MG63 (cell line): ENCODE data around the gene GUK1. TPM values are rescaled to one million over a fixed set of nuclear protein-coding genes. Genes with fewer than 3 reads are reported as not detected.

ENCODE experiments used
- DNase-seq: peaks from one replicate; pipeline ENCODE4 v3.0.0-alpha.2; 2020
- H3K27me3 ChIP-seq: fragments of 250-450 bp; sonication (Bioruptor Pico); 2 replicates; pipeline ENCODE4 v1.5.1; 2020; ENCODE audit warnings: mild to moderate bottlenecking, moderate library complexity
- H3K36me3 ChIP-seq: fragments of 250-450 bp; sonication (Bioruptor Pico); 2 replicates; pipeline ENCODE4 v1.5.1; 2020; ENCODE audit warnings: mild to moderate bottlenecking, moderate library complexity
- H3K4me3 ChIP-seq: fragments of 250-450 bp; sonication (Bioruptor Pico); 2 replicates; pipeline ENCODE4 v1.5.1; 2020; ENCODE audit warnings: mild to moderate bottlenecking, moderate library complexity
- H3K9me3 ChIP-seq: fragments of 250-450 bp; sonication (Bioruptor Pico); 2 replicates; pipeline ENCODE4 v1.5.1; 2020; ENCODE audit warnings: mild to moderate bottlenecking, moderate library complexity
- total RNA-seq: library from RNA; depleted of rRNA; stranded (reverse); fragments of >200 nt; shearing (Covaris generic); gene quantifications from 2 replicates; pipeline ENCODE4 v1.2.3, GENCODE V29; 2014; ENCODE audit warnings: low replicate concordance

GUK1 gene
- total RNA-seq, 1 experiment from 2014 or later, result 425 TPM

DNA sequence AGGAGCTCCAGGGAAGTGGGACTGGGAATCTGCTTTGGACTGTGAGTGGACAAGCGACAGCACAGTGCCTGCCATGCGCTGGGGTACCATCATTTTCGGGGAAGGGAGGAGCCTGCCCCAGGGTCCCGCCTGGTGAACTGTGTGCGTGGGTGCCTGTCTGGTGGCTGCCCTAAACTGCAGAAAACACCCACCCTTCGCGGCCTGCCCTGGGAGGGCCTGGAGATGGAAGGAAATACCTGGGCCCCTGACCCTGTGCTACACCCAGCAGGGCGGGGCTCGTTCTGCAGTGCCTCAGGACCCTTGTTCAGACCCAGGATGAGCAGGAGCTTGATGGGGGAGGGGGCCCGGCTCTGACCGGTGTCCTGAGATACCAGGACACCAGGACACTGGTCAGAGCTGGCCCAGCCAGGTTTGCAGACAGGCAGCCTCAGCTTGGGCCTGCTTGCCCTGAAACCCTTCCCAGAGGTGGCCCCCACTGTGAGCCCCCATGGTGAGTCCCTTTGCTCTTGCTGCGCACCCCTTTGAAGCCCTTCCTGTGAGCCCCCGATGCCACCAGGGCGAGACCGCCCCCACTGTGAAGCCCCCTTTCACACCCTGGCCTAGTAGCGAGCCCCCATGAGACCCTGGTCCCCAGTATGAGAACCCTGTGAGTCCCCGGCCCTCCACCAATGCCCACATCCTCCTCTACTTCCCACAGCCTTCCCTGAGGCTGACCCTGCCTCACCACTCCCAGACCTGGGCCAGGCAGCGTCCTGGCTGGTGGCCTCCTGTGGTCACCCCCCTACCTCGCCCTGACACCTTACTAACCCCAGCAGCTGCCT, 12.2 kb downstream of the GUK1 start:
- DNase-seq, result no peak
- Histone ChIP-seq H3K4me3 (no peak overlapping the region), H3K27me3 (no peaks in the 10 kb centered on the region), H3K9me3 (no peaks in the 10 kb centered on the region), H3K36me3 (peaks cover 27% of the 10 kb centered on the region)

DNA sequence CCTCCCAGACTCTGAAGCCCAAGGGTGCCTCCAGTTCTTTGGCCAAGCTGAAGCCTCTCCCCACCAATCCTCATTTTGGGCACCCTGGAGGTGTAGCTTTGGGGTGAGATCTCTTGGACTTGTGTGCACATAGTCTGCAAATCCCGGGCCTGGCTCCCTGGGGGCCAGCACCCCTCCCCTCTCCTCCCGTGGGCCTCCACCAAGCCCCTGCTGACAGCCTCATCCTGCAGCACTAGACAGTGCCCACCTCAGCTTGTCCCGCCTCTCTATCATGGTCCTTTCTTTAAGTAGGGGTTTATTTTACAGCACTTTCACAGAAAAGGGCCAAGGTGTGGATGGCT, 12.8 kb downstream of the GUK1 start:
- Histone ChIP-seq H3K4me3 (no peak overlapping the region), H3K36me3 (peaks cover 22% of the 10 kb centered on the region), H3K27me3 (no peaks in the 10 kb centered on the region), H3K9me3 (no peaks in the 10 kb centered on the region)
- DNase-seq, result no peak

DNA sequence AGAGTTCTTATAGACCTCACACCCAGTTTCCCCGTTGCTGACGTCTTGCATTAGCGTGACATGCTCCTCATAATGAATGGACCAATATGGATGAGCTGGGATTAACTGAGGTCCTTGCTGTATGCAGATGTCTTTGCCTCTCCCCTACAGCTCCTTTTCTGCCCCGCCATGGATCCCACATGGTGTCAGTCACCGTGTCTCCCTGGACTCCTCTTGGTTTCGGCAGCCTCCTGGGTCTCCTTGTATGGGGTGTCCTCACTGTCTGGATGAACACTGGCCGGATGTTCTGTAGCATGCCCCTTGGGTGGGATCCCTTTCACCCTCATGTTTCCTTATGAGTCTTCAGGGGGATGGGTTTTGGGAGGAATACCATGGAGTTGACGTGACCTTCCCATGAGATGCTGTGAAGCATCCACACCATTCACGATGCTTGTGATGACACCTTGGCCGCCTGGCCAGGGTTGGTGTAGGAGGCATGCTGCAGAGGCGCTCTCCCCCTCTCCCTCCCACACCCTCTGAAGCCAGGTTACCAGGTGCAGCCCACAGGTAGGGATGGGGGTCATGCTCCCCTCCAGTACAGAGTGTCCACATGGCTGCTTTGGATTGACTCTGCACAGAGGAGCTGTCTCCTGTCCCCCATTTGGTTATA, 14.1 kb downstream of the GUK1 start:
- DNase-seq, result no peak
- H3K36me3 ChIP-seq, result peaks cover 10% of the 10 kb centered on the region
- no peaks in the 10 kb centered on the region for H3K27me3 ChIP-seq

DNA sequence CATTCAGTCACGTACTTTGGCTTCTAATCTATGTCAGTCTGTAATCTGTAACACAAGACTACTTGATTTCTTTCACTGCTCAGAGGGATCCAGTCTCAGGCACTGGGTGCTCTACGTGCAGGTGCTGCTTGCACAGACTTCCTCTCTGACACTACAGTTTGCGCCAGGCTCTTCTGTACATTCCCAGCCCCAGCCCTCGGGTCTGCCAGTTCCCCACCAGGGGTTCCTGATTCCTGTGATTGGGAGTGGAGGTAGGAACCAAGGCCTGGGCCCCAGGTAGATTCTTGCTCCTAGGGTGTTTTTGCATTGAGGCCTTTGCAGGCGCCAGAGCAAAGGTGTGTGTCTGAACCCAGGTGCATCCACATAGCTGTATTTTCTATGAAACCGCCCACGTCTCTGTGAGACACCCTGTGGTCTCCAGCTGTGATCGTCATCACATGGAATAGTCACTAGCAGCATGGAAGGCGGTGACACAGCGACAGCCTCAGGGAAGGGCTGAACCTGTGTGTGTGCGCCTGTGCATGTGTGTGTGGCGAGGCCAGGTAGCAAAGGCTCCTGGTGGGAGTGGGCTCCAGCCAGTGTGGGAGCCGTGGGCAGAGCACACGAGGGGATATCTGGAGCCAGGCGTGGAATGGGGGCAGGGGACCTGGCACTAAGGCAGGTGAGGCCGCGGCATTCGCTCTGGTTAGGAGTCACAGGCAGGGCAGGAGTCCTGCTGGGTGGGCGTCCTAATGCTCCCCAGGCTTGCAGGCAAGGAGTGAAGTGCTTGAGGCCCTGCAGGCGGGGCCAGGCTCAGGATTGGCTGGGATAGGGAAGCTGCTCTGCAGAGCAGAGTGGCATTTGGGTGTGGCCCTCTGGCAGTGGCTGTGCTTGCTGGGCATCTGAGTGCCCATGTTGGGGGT, 14.8 kb downstream of the GUK1 start:
- Histone ChIP-seq H3K36me3 (peaks cover 2% of the 10 kb centered on the region; the same call in 1 of the 2 replicates), H3K9me3 (no peaks in the 10 kb centered on the region), H3K27me3 (no peaks in the 10 kb centered on the region), H3K4me3 (no peak overlapping the region)
- DNase-seq, result peak; percentile 39

More for the DNA sequence above, 14.1 kb downstream of the GUK1 start:
- Histone ChIP-seq H3K9me3 (no peaks in the 10 kb centered on the region), H3K4me3 (no peak overlapping the region)

DNA sequence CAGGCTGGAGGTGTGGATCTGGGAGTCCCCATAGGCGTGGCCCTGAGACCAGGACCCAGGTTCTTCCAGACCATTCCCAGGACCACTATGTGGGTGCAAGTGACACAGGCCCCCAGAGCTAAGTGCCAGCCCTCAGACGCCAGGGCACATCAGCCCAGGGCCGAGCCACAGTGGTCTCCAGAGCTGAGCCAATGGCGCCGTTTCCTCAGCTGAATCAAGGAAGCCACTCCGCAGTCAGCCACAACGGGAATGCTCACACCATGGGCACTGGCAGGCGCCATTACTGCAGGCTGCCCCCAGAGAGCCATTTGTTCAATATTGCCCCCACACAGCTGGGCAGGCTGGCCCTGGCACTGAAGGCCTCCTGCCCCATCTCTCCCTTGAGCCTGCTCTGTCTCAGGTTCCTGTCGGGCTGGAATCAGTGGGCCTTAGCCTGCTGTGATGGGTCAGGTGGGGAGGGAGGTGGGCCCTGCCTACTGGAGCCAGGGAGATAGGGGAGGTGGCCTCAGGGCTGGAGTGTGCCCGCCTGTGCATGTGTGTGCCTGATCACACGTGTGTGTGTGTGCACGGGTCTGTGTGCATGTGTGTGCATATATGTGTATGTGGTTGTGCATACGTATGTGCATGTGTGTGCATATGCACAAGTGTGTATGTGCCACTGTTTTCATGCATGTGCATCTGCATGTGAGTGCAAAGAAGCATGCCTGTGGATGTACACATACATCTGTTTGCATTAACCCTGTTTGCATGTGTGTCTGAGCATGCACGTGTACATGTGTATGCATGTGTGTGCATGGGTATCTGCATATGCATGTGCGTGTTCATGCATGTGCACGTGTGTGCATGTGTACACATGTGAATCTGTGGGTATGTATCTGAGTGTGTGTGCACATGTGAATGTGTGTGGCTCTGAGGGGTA, 15.8 kb downstream of the GUK1 start:
- no peak for DNase-seq
- no peaks in the 10 kb centered on the region for H3K36me3 ChIP-seq
- H3K9me3 ChIP-seq, result no peaks in the 10 kb centered on the region
- H3K27me3 ChIP-seq, result no peaks in the 10 kb centered on the region
- no peak overlapping the region for H3K4me3 ChIP-seq

DNA sequence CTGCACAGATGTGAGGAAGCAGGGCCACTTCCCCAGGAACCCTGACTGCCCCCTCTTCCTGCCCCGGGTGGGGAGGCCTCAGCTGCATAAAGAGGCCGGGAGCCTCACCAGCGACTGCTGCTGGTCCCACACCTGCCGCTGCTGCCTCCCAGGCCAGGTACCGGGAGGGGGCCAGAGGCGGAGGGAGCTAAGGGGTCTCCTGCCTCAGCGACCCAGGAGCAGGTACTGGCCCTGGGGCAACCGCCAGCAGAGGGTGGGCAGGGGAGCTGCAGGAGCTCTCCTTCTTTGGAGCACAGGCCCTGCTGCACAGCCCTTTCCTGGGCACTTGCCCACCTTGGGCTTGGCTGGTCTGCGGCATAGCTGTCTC, 16.4 kb downstream of the GUK1 start:
- no peak for DNase-seq
- no peaks in the 10 kb centered on the region for H3K36me3 ChIP-seq
- H3K27me3 ChIP-seq, result no peaks in the 10 kb centered on the region
- no peaks in the 10 kb centered on the region for H3K9me3 ChIP-seq
- H3K4me3 ChIP-seq, result no peak overlapping the region

DNA sequence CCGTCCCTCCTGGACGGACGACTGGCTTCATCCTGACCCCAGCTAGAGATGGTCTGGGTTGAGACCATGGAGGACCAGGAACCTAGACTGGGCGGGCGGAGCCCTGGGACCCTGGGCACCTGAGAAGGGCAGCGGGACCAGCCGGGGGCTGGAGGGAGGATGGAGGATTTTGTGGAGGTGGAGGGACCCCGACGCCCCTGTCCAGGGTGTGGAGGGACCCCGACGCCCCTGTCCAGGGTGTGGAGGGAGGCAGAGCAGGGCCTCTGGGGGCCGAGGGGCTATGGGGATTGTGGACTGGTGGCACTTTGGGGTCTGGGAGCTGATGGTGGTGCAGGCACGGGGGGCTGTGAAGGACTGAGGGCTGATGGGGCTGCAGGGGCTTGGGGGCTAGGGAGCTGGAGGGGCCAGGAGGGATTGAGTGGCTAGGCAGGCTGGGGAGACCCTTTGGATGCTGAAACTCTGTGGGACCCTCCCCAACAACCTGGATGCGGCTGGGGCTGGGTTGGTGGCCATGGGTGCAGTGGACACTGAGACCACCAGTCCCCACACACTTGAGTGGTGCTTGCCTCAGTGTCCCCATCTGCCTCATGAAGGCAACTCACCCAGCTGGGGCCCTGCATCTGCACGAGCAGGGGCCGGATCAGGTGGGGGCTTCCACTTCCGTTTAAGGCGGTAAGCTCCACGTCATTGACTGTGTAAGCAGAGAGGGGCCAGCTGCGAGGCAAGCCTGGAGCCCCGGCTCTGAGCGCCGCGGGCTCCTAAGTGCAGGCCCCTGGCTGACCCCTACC, 17.1 kb downstream of the GUK1 start:
- no peak for DNase-seq
- Histone ChIP-seq H3K36me3 (no peaks in the 10 kb centered on the region), H3K4me3 (no peak overlapping the region), H3K27me3 (no peaks in the 10 kb centered on the region), H3K9me3 (no peaks in the 10 kb centered on the region)

DNA sequence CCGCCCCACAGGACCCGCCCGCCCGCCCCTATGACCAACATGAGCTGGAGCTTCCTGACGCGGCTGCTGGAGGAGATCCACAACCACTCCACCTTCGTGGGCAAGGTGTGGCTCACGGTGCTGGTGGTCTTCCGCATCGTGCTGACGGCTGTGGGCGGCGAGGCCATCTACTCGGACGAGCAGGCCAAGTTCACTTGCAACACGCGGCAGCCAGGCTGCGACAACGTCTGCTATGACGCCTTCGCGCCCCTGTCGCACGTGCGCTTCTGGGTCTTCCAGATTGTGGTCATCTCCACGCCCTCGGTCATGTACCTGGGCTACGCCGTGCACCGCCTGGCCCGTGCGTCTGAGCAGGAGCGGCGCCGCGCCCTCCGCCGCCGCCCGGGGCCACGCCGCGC, 17.6 kb downstream of the GUK1 start:
- no peaks in the 10 kb centered on the region for H3K9me3 ChIP-seq
- H3K4me3 ChIP-seq, result no peak overlapping the region
- H3K27me3 ChIP-seq, result no peaks in the 10 kb centered on the region
- no peak for DNase-seq
- H3K36me3 ChIP-seq, result no peaks in the 10 kb centered on the region

DNA sequence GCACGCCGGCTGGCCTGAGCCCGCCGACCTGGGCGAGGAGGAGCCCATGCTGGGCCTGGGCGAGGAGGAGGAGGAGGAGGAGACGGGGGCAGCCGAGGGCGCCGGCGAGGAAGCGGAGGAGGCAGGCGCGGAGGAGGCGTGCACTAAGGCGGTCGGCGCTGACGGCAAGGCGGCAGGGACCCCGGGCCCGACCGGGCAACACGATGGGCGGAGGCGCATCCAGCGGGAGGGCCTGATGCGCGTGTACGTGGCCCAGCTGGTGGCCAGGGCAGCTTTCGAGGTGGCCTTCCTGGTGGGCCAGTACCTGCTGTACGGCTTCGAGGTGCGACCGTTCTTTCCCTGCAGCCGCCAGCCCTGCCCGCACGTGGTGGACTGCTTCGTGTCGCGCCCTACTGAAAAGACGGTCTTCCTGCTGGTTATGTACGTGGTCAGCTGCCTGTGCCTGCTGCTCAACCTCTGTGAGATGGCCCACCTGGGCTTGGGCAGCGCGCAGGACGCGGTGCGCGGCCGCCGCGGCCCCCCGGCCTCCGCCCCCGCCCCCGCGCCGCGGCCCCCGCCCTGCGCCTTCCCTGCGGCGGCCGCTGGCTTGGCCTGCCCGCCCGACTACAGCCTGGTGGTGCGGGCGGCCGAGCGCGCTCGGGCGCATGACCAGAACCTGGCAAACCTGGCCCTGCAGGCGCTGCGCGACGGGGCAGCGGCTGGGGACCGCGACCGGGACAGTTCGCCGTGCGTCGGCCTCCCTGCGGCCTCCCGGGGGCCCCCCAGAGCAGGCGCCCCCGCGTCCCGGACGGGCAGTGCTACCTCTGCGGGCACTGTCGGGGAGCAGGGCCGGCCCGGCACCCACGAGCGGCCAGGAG, 18.3 kb downstream of the GUK1 start:
- H3K27me3 ChIP-seq, result no peaks in the 10 kb centered on the region
- H3K9me3 ChIP-seq, result no peaks in the 10 kb centered on the region
- H3K4me3 ChIP-seq, result no peak overlapping the region
- no peak for DNase-seq
- no peaks in the 10 kb centered on the region for H3K36me3 ChIP-seq

DNA sequence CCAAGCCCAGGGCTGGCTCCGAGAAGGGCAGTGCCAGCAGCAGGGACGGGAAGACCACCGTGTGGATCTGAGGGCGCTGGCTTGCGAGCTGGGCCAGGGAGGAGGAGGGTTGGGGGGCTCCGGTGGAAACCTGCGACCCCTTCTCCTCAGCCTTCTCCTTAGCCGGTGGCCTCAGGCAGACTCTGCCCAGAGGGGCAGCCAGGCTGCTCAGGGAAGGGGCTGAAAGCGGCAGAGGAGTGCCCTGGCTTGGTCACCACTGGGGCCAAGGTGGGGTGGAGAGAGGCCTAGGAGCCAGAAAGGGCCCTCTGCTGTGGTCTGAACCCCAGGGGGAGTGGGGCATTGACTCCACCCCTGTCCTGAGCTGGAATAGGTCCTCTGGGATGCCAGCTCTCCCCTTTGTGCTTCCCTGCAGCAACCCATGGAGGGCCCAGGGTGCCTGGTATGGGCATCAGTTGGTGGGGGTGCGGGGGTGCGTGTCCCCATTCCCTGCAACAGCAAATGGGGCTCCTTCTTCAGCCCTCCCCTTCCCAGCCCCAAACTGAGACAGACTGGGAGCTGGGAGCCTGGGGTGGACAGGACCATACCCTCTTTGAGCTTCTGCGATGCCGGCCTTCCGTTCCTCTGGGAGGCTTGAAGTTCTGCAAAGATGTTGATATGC, 19.1 kb downstream of the GUK1 start:
- Histone ChIP-seq H3K9me3 (no peaks in the 10 kb centered on the region), H3K36me3 (no peaks in the 10 kb centered on the region), H3K4me3 (no peak overlapping the region), H3K27me3 (no peaks in the 10 kb centered on the region)
- no peak for DNase-seq

DNA sequence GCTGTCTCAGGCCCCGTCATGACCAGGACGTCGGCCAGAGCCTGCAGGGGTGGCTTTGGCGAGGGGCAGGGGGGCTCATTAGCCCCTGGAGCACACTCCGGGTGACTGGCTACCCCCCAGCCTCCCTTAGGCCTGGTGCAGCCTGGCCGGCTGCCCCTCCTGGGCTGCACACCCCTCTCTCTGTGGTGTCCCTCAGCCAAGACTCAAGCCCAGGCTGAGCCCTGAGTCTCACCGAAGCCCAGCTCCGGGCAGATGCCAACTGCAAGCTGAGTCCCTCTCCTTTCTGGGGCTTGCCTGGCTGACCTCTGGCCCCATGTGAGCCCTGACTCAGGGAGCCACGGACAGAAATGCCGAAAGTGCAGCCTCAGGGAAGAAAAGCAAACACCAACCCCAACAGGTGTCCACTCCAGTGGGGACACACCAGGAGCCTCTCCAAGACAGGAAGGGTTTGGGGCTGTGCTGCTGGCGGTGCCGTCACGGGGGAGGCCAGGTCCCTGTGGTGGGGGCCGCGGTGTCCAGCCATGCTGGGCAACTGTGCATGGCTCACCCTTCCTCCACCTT, 20.2 kb downstream of the GUK1 start:
- Histone ChIP-seq H3K4me3 (no peak overlapping the region), H3K9me3 (no peaks in the 10 kb centered on the region), H3K36me3 (no peaks in the 10 kb centered on the region), H3K27me3 (no peaks in the 10 kb centered on the region)
- no peak for DNase-seq

DNA sequence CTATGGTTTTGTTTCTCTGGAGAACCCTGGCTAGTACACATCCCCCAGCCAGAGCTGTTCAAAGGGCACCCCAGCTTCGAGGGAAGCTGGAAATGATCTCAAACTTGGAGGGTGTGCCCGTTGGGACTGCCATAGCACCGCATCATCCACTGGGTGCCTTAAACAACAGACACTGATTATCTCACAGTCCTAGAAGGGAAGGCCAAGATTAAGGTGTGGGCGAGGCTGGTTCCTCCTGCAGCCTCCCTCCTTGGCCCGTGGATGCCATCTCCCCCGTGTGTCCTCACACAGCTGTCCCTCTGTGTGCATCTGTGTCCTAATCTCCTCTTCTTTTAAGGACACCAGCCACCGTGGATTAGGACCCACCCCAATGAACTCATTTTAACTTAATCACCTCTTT, 21.3 kb downstream of the GUK1 start:
- H3K36me3 ChIP-seq, result no peaks in the 10 kb centered on the region
- H3K9me3 ChIP-seq, result no peaks in the 10 kb centered on the region
- no peaks in the 10 kb centered on the region for H3K27me3 ChIP-seq
- no peak overlapping the region for H3K4me3 ChIP-seq
- DNase-seq, result no peak

DNA sequence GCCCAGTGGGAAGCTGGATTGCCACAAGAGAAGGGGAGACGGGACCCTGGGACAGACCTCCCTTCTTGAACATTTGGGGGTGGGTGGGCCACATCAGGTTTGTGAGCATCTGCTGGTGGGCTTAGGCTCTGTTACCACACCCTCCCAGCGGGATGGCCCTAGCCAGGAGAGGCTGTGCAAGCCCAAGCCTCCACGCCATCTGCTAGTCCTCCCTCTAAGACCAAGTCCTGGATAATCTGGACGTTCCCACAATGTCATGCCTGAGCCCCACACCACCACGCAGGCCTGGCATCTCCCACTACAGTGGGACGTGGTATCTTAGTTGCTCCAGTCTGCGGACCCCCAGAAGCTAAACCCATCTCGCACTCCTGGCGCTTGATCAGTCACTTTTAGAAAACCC, 21.8 kb downstream of the GUK1 start:
- no peak for DNase-seq
- Histone ChIP-seq H3K27me3 (no peaks in the 10 kb centered on the region), H3K36me3 (no peaks in the 10 kb centered on the region; the same call in 1 of the 2 replicates), H3K4me3 (no peak overlapping the region), H3K9me3 (no peaks in the 10 kb centered on the region)

DNA sequence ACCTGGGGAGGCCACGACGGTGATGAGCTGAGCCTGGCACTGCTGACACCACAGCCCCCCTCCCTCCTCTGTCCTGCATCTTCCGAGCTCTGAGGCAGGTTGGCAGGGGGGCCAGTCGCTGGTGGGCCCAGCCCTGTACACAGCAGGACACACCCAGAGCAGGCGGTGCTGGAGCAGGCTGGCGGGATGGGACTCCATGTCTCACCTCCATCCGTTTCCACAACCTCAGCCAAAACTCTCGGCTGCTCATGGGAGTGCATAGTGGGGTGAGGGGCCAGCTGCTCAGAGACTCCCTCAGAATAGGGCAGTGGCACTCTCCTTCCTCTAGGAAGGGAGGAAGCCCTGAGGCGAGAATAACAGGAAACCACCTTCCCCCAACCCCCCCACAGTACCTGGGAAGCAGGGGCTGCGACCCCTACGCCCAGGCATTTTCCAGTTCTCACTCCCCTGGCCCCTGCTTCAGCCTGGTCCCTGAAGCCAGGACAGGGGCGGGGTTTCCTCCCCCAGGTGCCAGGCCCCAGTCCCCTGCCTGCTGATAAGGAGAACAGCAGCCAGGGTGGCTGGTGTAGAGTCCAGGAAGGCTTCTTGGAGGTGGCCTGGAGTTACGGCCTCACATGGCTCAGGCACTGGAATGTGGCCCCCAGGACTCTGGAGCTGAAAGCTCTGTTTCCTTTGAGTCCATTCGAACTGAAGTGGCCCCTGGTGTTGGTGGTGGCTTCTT, 22.4 kb downstream of the GUK1 start:
- no peak for DNase-seq
- no peaks in the 10 kb centered on the region for H3K9me3 ChIP-seq
- H3K27me3 ChIP-seq, result no peaks in the 10 kb centered on the region
- H3K4me3 ChIP-seq, result no peak overlapping the region
- no peaks in the 10 kb centered on the region; the same call in 1 of the 2 replicates for H3K36me3 ChIP-seq
